Sigmoid colon (tissue), 7 donors: ENCODE measurements around the gene NOP16. TPM values are rescaled to one million over a fixed set of nuclear protein-coding genes. Genes with fewer than 3 reads are reported as not detected.
A peak's percentile ranks its signal among the peaks of the same experiment; 100 is the strongest.

Source experiments
- DNase-seq: peaks from one replicate; pipeline ENCODE4 v3.0.0-alpha.2; 2019
- H3K27ac ChIP-seq, 4 donors: fragments of 200-600 bp; sonication (generic); one replicate each; pipeline ENCODE4 v1.5.1; 2016 to 2019; ENCODE audit warnings: mild to moderate bottlenecking in 1 of 4
- H3K27me3 ChIP-seq, 3 donors: fragments of 200-600 bp; sonication (generic); one replicate each; pipeline ENCODE4 v1.5.1; 2019; ENCODE audit warnings: mild to moderate bottlenecking in 1 of 3
- H3K36me3 ChIP-seq, 4 donors: fragments of 200-600 bp; sonication (generic); one replicate each; pipeline ENCODE4 v1.5.1; 2016 to 2019
- H3K4me1 ChIP-seq, 4 donors: fragments of 200-600 bp; sonication (generic); one replicate each; pipeline ENCODE4 v1.5.1; 2017 to 2019
- H3K4me3 ChIP-seq, 4 donors: fragments of 200-600 bp; sonication (generic); one replicate each; pipeline ENCODE4 v1.5.1; 2017 to 2019; ENCODE audit warnings: mild to moderate bottlenecking in 2 of 4, moderate library complexity in 1 of 4
- H3K9me3 ChIP-seq, 4 donors: fragments of 200-600 bp in 3 of 4; sonication (generic) in 3 of 4; one replicate each; pipeline versions ENCODE4 v1.5.1 to v1.6.1; 2013 to 2019
- EP300 ChIP-seq, 4 donors: sonication (generic); formaldehyde crosslinking; IDR thresholded peaks; one replicate each; pipeline ENCODE4 v1.6.1; 2017; ENCODE audit warnings: antibody characterized with exemption in 4 of 4
- POLR2A ChIP-seq, 2 donors: fragments of 450-650 bp; IDR thresholded peaks; one replicate each; pipeline ENCODE4 v1.6.1; 2016; ENCODE audit warnings: antibody characterized with exemption in 2 of 2, mild to moderate bottlenecking in 2 of 2, moderate library complexity in 2 of 2
- POLR2AphosphoS5 ChIP-seq, 4 donors: sonication (generic); formaldehyde crosslinking; IDR thresholded peaks; one replicate each; pipeline ENCODE4 v1.6.1; 2017; ENCODE audit warnings: antibody characterized with exemption in 4 of 4
- WGBS, 2 donors: extraction: QIAGEN DNeasy Blood & Tissue Kit; methylation state at CpG; one replicate each; pipeline ENCODE4 v1.1.7; 2013; 5-methylcytosine and 5-hydroxymethylcytosine counted together
- intact Hi-C: fragments of 100-400 bp; cut with DNase I; formaldehyde crosslinking; loops from one replicate; pipeline ENCODE4 v1.15.1; 2023
- polyA plus RNA-seq, 3 donors: library from polyadenylated mRNA; stranded (reverse); fragments of 200-250 nt; gene quantifications; one replicate each; pipeline ENCODE4 v1.2.3, GENCODE V29; 2013
- total RNA-seq, 4 donors: library from RNA; depleted of rRNA; stranded (reverse); fragments of >200 nt; gene quantifications; one replicate each; pipeline ENCODE4 v1.1.0, GENCODE V29; 2016
- TF ChIP-seq, protein P1 (sequence below), 4 experiments: fragments of 450-650 bp in 3 of 4; fragments of 200-600 bp in 1 of 4; IDR thresholded peaks; one replicate each; pipeline ENCODE4 v1.5.1; 2016 to 2019; ENCODE audit warnings: antibody characterized with exemption in 4 of 4, mild to moderate bottlenecking in 3 of 4, moderate library complexity in 2 of 4
- donor health status: healthy with polysubstance abuse.
- donor health status: Bipolar disorder and iron deficiency.
- donor health status: healthy.

Gene NOP16
- total and polyA plus RNA-seq, 7 donors = 4.4 to 50.7 (median 17.8) TPM

DNA sequence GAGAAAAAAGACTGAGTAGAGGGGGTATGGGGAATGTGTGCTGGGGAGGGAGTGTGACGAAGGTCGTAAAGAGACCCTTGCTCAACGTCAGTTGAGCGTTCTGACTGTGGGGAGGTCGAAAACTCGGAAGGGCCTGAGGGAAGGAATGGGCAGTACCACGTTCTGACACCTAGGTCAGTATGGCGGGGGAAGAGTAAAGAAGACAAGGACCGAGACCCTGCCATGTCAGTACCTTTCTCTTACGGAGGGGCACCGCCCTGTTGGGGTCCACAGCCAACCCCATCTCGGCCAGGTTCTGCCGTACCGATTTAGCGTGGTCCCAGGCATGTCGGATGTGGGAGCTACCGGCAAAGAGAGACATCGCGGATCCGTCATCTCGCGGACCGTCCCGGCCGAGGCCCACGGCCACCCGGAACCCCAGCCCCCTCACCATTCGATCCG lies 375 bp downstream of the NOP16 start:
- intact Hi-C loops = loop anchor here (2.0 to 10.0 kb wide), 3 partner anchors 29 to 257 kb away; partner anchors contain the start of genes CLTB, RNF44 and TSPAN17

DNA sequence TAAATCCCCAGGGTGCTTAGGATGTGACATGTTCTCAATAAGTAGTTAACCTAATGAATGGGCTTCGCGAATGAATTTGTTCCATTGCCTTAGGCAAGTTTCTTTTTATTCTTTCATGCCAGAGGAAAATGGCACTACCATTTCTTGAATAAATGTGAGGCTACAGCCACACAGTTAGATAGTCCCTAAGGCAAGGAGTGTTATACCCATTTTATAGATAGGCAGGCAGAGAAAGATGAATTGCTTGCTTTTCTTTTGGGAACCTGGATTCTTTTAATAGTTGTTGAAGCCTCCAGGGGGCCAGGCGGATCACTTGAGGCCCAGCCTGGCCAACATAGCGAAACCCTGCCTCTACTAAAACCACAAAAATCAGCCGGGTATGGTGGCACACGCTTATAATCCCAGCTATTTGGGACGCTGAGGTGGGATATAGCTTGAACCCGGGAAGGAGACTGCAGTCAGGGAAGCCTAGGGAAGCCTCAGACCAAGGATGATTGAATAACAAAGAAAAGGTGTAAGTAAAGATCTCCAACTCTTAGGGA lies 943 bp downstream of the NOP16 start:
- Histone ChIP-seq H3K36me3 (peaks cover 10 to 63% (median 39%) of the 10 kb centered on the region in 4 donors), H3K27ac (peak overlapping the region in 2 of 4 donors; percentile 88 to 94), H3K4me1 (peaks cover 0 to 30% (median 25%) of the 10 kb centered on the region in 4 donors), H3K4me3 (peak overlapping the region; percentile 57 to 65 (median 61)), H3K9me3 (no peaks in the 10 kb centered on the region), H3K27me3 (no peaks in the 10 kb centered on the region)
- WGBS, 2 donors = 31 to 35% methylated on average over 8 of the region's 8 CpGs
- no peak for TF ChIP-seq POLR2A (IDR thresholded peaks at IDR 0.05)
- no peak for TF ChIP-seq POLR2AphosphoS5 (IDR thresholded peaks at IDR 0.05)
- intact Hi-C loops = loop anchor here (10.0 kb wide), 2 partner anchors 147 to 257 kb away; partner anchors contain the start of genes RNF44 and TSPAN17
- no peak for DNase-seq

More for the DNA sequence above, 375 bp downstream of the NOP16 start:
- Histone ChIP-seq H3K27me3 (no peaks in the 10 kb centered on the region), H3K4me1 (peaks cover 0 to 30% (median 25%) of the 10 kb centered on the region in 4 donors), H3K9me3 (no peaks in the 10 kb centered on the region), H3K27ac (peak overlapping the region; percentile 88 to 94 (median 93)), H3K36me3 (peaks cover 10 to 63% (median 41%) of the 10 kb centered on the region in 4 donors), H3K4me3 (peak overlapping the region; percentile 57 to 65 (median 61))
- no peak for DNase-seq
- WGBS, 2 donors = 0% methylated on average over 29 of the region's 29 CpGs
- no peak for TF ChIP-seq POLR2A (IDR thresholded peaks at IDR 0.05)
- no peak for TF ChIP-seq EP300 (IDR thresholded peaks at IDR 0.05)
- TF ChIP-seq, protein P1, sequence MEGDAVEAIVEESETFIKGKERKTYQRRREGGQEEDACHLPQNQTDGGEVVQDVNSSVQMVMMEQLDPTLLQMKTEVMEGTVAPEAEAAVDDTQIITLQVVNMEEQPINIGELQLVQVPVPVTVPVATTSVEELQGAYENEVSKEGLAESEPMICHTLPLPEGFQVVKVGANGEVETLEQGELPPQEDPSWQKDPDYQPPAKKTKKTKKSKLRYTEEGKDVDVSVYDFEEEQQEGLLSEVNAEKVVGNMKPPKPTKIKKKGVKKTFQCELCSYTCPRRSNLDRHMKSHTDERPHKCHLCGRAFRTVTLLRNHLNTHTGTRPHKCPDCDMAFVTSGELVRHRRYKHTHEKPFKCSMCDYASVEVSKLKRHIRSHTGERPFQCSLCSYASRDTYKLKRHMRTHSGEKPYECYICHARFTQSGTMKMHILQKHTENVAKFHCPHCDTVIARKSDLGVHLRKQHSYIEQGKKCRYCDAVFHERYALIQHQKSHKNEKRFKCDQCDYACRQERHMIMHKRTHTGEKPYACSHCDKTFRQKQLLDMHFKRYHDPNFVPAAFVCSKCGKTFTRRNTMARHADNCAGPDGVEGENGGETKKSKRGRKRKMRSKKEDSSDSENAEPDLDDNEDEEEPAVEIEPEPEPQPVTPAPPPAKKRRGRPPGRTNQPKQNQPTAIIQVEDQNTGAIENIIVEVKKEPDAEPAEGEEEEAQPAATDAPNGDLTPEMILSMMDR (IDR thresholded peaks at IDR 0.05) = no peak
- no peak for TF ChIP-seq POLR2AphosphoS5 (IDR thresholded peaks at IDR 0.05)

DNA sequence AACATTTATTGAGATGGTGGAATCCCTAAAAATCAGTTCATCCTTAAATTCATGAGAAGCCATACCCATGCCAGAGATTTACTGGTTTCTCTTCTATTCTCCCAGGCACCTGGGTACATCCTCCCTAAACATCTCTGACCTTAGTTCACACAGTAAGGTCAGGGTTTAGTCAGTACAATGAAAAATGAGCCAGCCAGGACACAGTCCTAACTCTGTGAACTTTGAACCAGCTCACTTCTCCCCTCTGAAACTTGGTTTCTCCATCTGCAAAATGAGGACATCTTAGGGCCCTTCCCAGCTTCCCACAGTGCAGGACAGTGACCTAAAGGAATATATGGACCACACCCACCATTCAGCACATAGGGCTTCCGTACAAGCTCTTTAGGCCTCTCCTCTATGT lies 1.9 kb downstream of the NOP16 start:
- Histone ChIP-seq H3K4me1 (peaks cover 0 to 37% (median 32%) of the 10 kb centered on the region in 4 donors), H3K9me3 (no peaks in the 10 kb centered on the region), H3K27me3 (no peaks in the 10 kb centered on the region), H3K27ac (no peak overlapping the region), H3K36me3 (peaks cover 10 to 59% (median 29%) of the 10 kb centered on the region in 4 donors), H3K4me3 (no peak overlapping the region)
- no peak for DNase-seq
- intact Hi-C loops = loop anchor here (10.0 kb wide), 2 partner anchors 148 to 258 kb away; partner anchors contain the start of genes RNF44 and TSPAN17
- TF ChIP-seq POLR2A (IDR thresholded peaks at IDR 0.05) (no peak), POLR2AphosphoS5 (IDR thresholded peaks at IDR 0.05) (no peak)
- 36 to 79% methylated on average over 1 of the region's 1 CpG for WGBS, 2 donors

DNA sequence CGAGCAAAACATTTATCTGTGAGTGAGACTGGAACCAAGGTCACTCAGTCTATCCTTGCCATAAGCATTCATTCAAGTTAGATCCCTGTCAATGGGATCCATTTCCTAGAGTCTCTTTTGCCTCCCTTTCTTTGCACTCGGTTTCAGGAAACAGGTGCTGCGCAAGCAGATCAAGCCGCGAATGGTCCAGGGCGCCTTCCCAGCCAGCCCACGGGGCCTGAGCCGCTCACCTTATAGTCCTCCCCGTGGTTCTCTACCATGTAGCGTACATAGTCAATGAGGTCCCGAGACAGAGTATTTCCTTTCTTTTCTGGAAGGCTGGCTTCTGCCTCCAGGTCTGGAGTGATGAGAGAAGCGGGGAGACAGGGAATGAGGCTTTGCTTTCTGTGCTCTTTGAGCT lies 3.4 kb downstream of the NOP16 start:
- peaks cover 5 to 49% (median 22%) of the 10 kb centered on the region in 4 donors for H3K36me3 ChIP-seq
- 88 to 95% methylated on average over 12 of the region's 12 CpGs for WGBS, 2 donors
- intact Hi-C loops = loop anchor here (2.0 to 10.0 kb wide), 3 partner anchors 18 to 260 kb away; partner anchors contain the start of genes RNF44 and TSPAN17
- TF ChIP-seq EP300 (IDR thresholded peaks at IDR 0.05) (no peak), POLR2A (IDR thresholded peaks at IDR 0.05) (no peak), POLR2AphosphoS5 (IDR thresholded peaks at IDR 0.05) (no peak)
- TF ChIP-seq, protein P1 (IDR thresholded peaks at IDR 0.05) = no peak
- H3K27me3 ChIP-seq = no peaks in the 10 kb centered on the region
- H3K4me3 ChIP-seq = no peak overlapping the region
- peaks cover 0 to 44% (median 38%) of the 10 kb centered on the region in 4 donors for H3K4me1 ChIP-seq
- H3K27ac ChIP-seq = no peak overlapping the region
- H3K9me3 ChIP-seq = no peaks in the 10 kb centered on the region
- DNase-seq = no peak

DNA sequence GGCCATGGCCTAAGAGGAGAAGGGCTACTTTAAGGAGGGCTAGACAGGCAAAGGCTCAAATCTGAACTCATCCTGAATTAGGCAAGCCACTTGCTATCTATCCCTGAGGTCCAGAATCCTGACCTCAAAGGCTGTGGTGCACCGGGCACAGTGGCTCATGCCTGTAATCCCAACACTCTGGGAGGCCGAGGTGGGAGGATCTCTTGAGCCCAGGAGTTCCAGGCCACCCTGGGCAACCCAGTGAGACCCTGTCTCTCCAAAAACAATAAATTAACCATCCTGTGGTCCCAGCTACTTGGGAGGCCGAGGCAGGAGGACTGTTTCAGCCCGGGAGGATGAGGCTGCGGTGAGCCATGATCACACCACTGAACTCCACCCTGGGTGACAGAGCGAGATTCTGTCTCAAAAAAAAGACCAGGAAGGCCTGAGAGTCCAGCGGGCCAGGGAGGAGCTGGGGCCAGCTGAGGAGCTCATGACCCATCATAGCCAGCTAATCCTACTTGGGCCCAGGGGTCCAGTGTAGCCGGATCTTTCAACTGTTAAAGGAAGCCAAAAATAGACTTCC lies 4.0 kb downstream of the NOP16 start:
- intact Hi-C loops = loop anchor here (2.0 to 10.0 kb wide), 3 partner anchors 18 to 260 kb away; partner anchors contain the start of genes RNF44 and TSPAN17
- Histone ChIP-seq H3K27me3 (no peaks in the 10 kb centered on the region), H3K27ac (no peak overlapping the region), H3K9me3 (no peaks in the 10 kb centered on the region), H3K4me1 (peaks cover 0 to 39% (median 32%) of the 10 kb centered on the region in 4 donors), H3K4me3 (no peak overlapping the region), H3K36me3 (peaks cover 5 to 49% (median 22%) of the 10 kb centered on the region in 4 donors)
- 93 to 95% methylated on average over 8 of the region's 8 CpGs for WGBS, 2 donors
- TF ChIP-seq, protein P1 (IDR thresholded peaks at IDR 0.05) = no peak
- TF ChIP-seq POLR2A (IDR thresholded peaks at IDR 0.05) (no peak), POLR2AphosphoS5 (IDR thresholded peaks at IDR 0.05) (no peak), EP300 (IDR thresholded peaks at IDR 0.05) (no peak)
- no peak for DNase-seq
